Kidney epithelial cell (primary cell): ENCODE data around the gene MRPL32. TPM values are rescaled to one million over a fixed set of nuclear protein-coding genes. Genes with fewer than 3 reads are reported as not detected.

ENCODE experiments used
- DNase-seq: peaks from one replicate; pipeline ENCODE4 v3.0.0-alpha.2; 2010; ENCODE audit warnings: low read depth
- H3K27me3 ChIP-seq: 2 replicates; pipeline ENCODE4 v1.6.0; 2011; ENCODE audit warnings: low read length; ENCODE audit not compliant: control insufficient read depth, insufficient read depth
- H3K36me3 ChIP-seq: 2 replicates; pipeline ENCODE4 v1.5.1; 2011; ENCODE audit warnings: low read length; ENCODE audit not compliant: control insufficient read depth, insufficient read depth
- H3K4me3 ChIP-seq: 2 replicates; pipeline ENCODE4 v1.5.1; 2011; ENCODE audit warnings: low read depth, mild to moderate bottlenecking, control low read depth, low read length
- CTCF ChIP-seq: IDR thresholded peaks from 2 replicates; pipeline ENCODE4 v1.5.1; 2011; ENCODE audit warnings: mild to moderate bottlenecking, moderate library complexity, low read length, control low read depth, inconsistent platforms; ENCODE audit not compliant: insufficient read depth, poor library complexity, severe bottlenecking
- total RNA-seq: library from RNA; depleted of rRNA; stranded (reverse); fragments of >200 nt; gene quantifications from 2 replicates; pipeline ENCODE4 v1.2.3, GENCODE V29; 2015

MRPL32 gene
- total RNA-seq, 1 donor from 2014 or later: 97.9 TPM

- Histone ChIP-seq H3K4me3 (no peak overlapping the region), H3K27me3 (no peaks in the 10 kb centered on the region), H3K36me3 (no peaks in the 10 kb centered on the region)
- DNase-seq: no peak
- TF ChIP-seq CTCF: no peak
Measured at GRCh38 chr7:42939457-42940240, 7.5 kb downstream of the MRPL32 start.

- peak; percentile 85 for TF ChIP-seq CTCF
- Histone ChIP-seq H3K36me3 (no peaks in the 10 kb centered on the region), H3K4me3 (no peak overlapping the region), H3K27me3 (no peaks in the 10 kb centered on the region)
- DNase-seq: peak; percentile 26
Measured at GRCh38 chr7:42940985-42941847, 9.0 kb downstream of the MRPL32 start.

- no peaks in the 10 kb centered on the region for H3K27me3 ChIP-seq
- DNase-seq: no peak
- H3K36me3 ChIP-seq: no peaks in the 10 kb centered on the region
- no peak overlapping the region for H3K4me3 ChIP-seq
- TF ChIP-seq CTCF: no peak
Measured at GRCh38 chr7:42945821-42946626, 13.8 kb downstream of the MRPL32 start.

- DNase-seq: no peak
- no peak for TF ChIP-seq CTCF
- H3K36me3 ChIP-seq: no peaks in the 10 kb centered on the region
- H3K27me3 ChIP-seq: no peaks in the 10 kb centered on the region
- no peak overlapping the region for H3K4me3 ChIP-seq
Measured at GRCh38 chr7:42946627-42946950, 14.4 kb downstream of the MRPL32 start.

GRCh38 chr7:42947521-42947920 lies 15.3 kb downstream of the MRPL32 start:
- no peak for DNase-seq
- Histone ChIP-seq H3K36me3 (no peaks in the 10 kb centered on the region), H3K4me3 (no peak overlapping the region), H3K27me3 (no peaks in the 10 kb centered on the region)
- TF ChIP-seq CTCF: no peak
